CD14-positive monocyte (primary cell): ENCODE measurements around the gene POLD2. TPM values are rescaled to one million over a fixed set of nuclear protein-coding genes. Genes with fewer than 3 reads are reported as not detected.

ENCODE experiments used
- DNase-seq, 3 donors: peaks; one replicate each; pipeline ENCODE4 v3.0.0-alpha.2; 2011 to 2022
- H2AFZ ChIP-seq: 2 replicates; pipeline ENCODE4 v1.6.0; 2012; ENCODE audit warnings: mild to moderate bottlenecking, low read depth, low read length, inconsistent platforms; ENCODE audit not compliant: insufficient read depth, poor library complexity, severe bottlenecking
- H3K27ac ChIP-seq, 2 donors: 1 replicate in 1 of 2; 2 replicates in 1 of 2; pipeline ENCODE4 v1.5.1; 2012 to 2013; ENCODE audit warnings: low read length in 2 of 2, control low read depth in 1 of 2, inconsistent platforms in 1 of 2, low read depth in 1 of 2, mild to moderate bottlenecking in 1 of 2
- H3K27me3 ChIP-seq, 2 donors: one replicate each; pipeline versions ENCODE4 v1.6.0 to v1.6.1; 2011 to 2013; ENCODE audit warnings: low read length in 2 of 2; ENCODE audit not compliant: control insufficient read depth in 2 of 2, insufficient read depth in 2 of 2
- H3K36me3 ChIP-seq, 2 donors: replicated peaks in 1 of 2; 1 replicate in 1 of 2; 2 replicates in 1 of 2; pipeline versions ENCODE4 v1.5.1 to v1.6.1; 2012 to 2013; ENCODE audit warnings: low read length in 2 of 2, control low read depth in 1 of 2, inconsistent platforms in 1 of 2, mild to moderate bottlenecking in 1 of 2; ENCODE audit not compliant: insufficient read depth in 2 of 2, control insufficient read depth in 1 of 2
- H3K4me1 ChIP-seq, 2 donors: 1 replicate in 1 of 2; 2 replicates in 1 of 2; pipeline versions ENCODE4 v1.5.1 to v1.6.1; 2012 to 2013; ENCODE audit warnings: low read length in 2 of 2, control low read depth in 1 of 2, inconsistent platforms in 1 of 2, mild to moderate bottlenecking in 1 of 2, moderate library complexity in 1 of 2; ENCODE audit not compliant: insufficient read depth in 2 of 2, control insufficient read depth in 1 of 2
- H3K4me2 ChIP-seq: replicated peaks from 2 replicates; pipeline ENCODE3; 2012; ENCODE audit warnings: low read length, moderate library complexity, mild to moderate bottlenecking; ENCODE audit not compliant: poor library complexity, severe bottlenecking; ENCODE audit errors: extremely low read depth
- H3K4me3 ChIP-seq, 3 experiments: fragments of 200-600 bp in 1 of 3; sonication (generic) in 1 of 3; replicated peaks in 1 of 3; 1 replicate in 2 of 3; 2 replicates in 1 of 3; pipeline ENCODE4 v1.5.1; 2011 to 2013; ENCODE audit warnings: low read length in 3 of 3, mild to moderate bottlenecking in 3 of 3, control low read depth in 2 of 3, low read depth in 2 of 3, inconsistent platforms in 1 of 3, moderate library complexity in 1 of 3
- H3K79me2 ChIP-seq: 2 replicates; pipeline ENCODE4 v1.6.0; 2012; ENCODE audit warnings: mild to moderate bottlenecking, control low read depth, inconsistent platforms, low read length, moderate library complexity; ENCODE audit not compliant: insufficient read depth
- H3K9ac ChIP-seq: 2 replicates; pipeline ENCODE4 v1.6.0; 2017; ENCODE audit warnings: low read length, mild to moderate bottlenecking; ENCODE audit not compliant: insufficient read depth, poor library complexity, severe bottlenecking
- H3K9me3 ChIP-seq, 2 donors: replicated peaks in 1 of 2; 1 replicate in 1 of 2; 2 replicates in 1 of 2; pipeline versions ENCODE4 v1.5.1 to v1.6.1; 2012 to 2013; ENCODE audit warnings: low read length in 2 of 2, control low read depth in 1 of 2; ENCODE audit not compliant: control insufficient read depth in 1 of 2, insufficient read depth in 1 of 2
- H4K20me1 ChIP-seq: 2 replicates; pipeline ENCODE4 v1.6.0; 2012; ENCODE audit warnings: mild to moderate bottlenecking, low read length, control low read depth, moderate library complexity; ENCODE audit not compliant: insufficient read depth
- H3K27ac Mint-ChIP-seq, 7 donors: one replicate each; pipeline ENCODE4 v1.8.0; 2020; ENCODE audit warnings: mild to moderate bottlenecking in 7 of 7, mixed read lengths in 7 of 7, moderate library complexity in 6 of 7, inconsistent platforms in 2 of 7
- H3K27me3 Mint-ChIP-seq, 3 donors: one replicate each; pipeline ENCODE4 v1.8.0; 2021 to 2022; ENCODE audit warnings: low read depth in 3 of 3, mild to moderate bottlenecking in 3 of 3, mixed read lengths in 3 of 3, moderate library complexity in 3 of 3, inconsistent platforms in 1 of 3
- H3K36me3 Mint-ChIP-seq, 2 donors: one replicate each; pipeline ENCODE4 v1.8.0; 2020; ENCODE audit warnings: mixed read lengths in 2 of 2, inconsistent platforms in 1 of 2, mild to moderate bottlenecking in 1 of 2
- H3K4me1 Mint-ChIP-seq: one replicate; pipeline ENCODE4 v1.8.0; 2020; ENCODE audit warnings: mild to moderate bottlenecking, mixed read lengths
- H3K4me3 Mint-ChIP-seq, 2 donors: one replicate each; pipeline ENCODE4 v1.8.0; 2020; ENCODE audit warnings: mild to moderate bottlenecking in 2 of 2, mixed read lengths in 2 of 2, moderate library complexity in 1 of 2
- H3K9me3 Mint-ChIP-seq, 7 donors: one replicate each; pipeline ENCODE4 v1.8.0; 2020 to 2022; ENCODE audit warnings: mixed read lengths in 7 of 7, mild to moderate bottlenecking in 6 of 7, moderate library complexity in 6 of 7, inconsistent platforms in 2 of 7
- CTCF ChIP-seq: fragments of 200-600 bp; IDR thresholded peaks from one replicate; pipeline ENCODE4 v1.8.0; 2022; ENCODE audit warnings: antibody characterized with exemption, mild to moderate bottlenecking
- WGBS: methylation state at CpG from one replicate; pipeline ENCODE4 v1.1.5; 2013; ENCODE audit warnings: missing lambda C conversion rate; ENCODE audit not compliant: insufficient coverage; 5-methylcytosine and 5-hydroxymethylcytosine counted together
- intact Hi-C, 2 donors: fragments of 100-400 bp; cut with micrococcal nuclease; formaldehyde crosslinking; loops; one replicate each; pipeline versions ENCODE4 v1.15.0 to v1.15.1; 2023
- polyA plus RNA-seq, 3 donors: library from polyadenylated mRNA; depleted of rRNA in 1 of 3; unstranded in 2 of 3; stranded (reverse) in 1 of 3; fragments of 300-500 nt in 2 of 3; fragments of >200 nt in 1 of 3; fragmentation: Illumina TruSeq in 2 of 3; gene quantifications; 1 replicate in 2 of 3; 2 replicates in 1 of 3; pipeline ENCODE4 v1.2.3, GENCODE V29; 2012 to 2021

POLD2 gene
- polyA plus RNA-seq, 3 donors, result 24.1 to 27.1 (median 25.7) TPM

GRCh38 chr7:44150466-44150832 lies 27.1 kb upstream of the POLD2 start:
- Mint-ChIP-seq H3K27me3 (peaks cover 13 to 24% (median 22%) of the 10 kb centered on the region in 3 donors), H3K4me1 (peaks cover 9% of the 10 kb centered on the region), H3K36me3 (no peaks in the 10 kb centered on the region), H3K4me3 (no peak overlapping the region), H3K9me3 (peaks cover 0 to 3% (median 0%) of the 10 kb centered on the region in 7 donors), H3K27ac (no peak overlapping the region)
- Histone ChIP-seq H3K27ac (no peak overlapping the region), H3K4me3 (no peak overlapping the region), H3K79me2 (no peaks in the 10 kb centered on the region), H3K36me3 (no peaks in the 10 kb centered on the region), H3K9me3 (no peaks in the 10 kb centered on the region), H3K27me3 (peaks cover 0 to 20% of the 10 kb centered on the region in 2 donors), H3K4me1 (peaks cover 9 to 11% of the 10 kb centered on the region in 2 donors), H3K4me2 (no peak overlapping the region), H4K20me1 (no peaks in the 10 kb centered on the region), H2AFZ (no peak overlapping the region), H3K9ac (no peak overlapping the region)
- WGBS, result no CpG with 5 or more reads among the region's 5 CpGs
- TF ChIP-seq CTCF, result no peak
- DNase-seq, result no peak
- intact Hi-C loops, result no loop called here

GRCh38 chr7:44149571-44150465 lies 26.5 kb upstream of the POLD2 start:
- WGBS, result 95% methylated on average over 7 of the region's 18 CpGs
- intact Hi-C loops, result no loop called here
- no peak for DNase-seq
- H3K4me2 ChIP-seq, result no peak overlapping the region
- H3K4me3 ChIP-seq, result no peak overlapping the region
- peaks cover 11 to 14% of the 10 kb centered on the region in 2 donors for H3K4me1 ChIP-seq
- peaks cover 0 to 26% of the 10 kb centered on the region in 2 donors for H3K27me3 ChIP-seq
- no peak overlapping the region for H2AFZ ChIP-seq
- peaks cover 0 to 3% of the 10 kb centered on the region in 2 donors for H3K9me3 ChIP-seq
- H3K27ac ChIP-seq, result no peak overlapping the region
- no peaks in the 10 kb centered on the region for H3K36me3 ChIP-seq
- TF ChIP-seq CTCF, result no peak
- Mint-ChIP-seq H3K4me3 (no peak overlapping the region), H3K4me1 (peaks cover 14% of the 10 kb centered on the region), H3K9me3 (peaks cover 0 to 9% (median 0%) of the 10 kb centered on the region in 7 donors), H3K36me3 (no peaks in the 10 kb centered on the region), H3K27ac (no peak overlapping the region), H3K27me3 (peaks cover 19 to 31% (median 28%) of the 10 kb centered on the region in 3 donors)
- H4K20me1 ChIP-seq, result no peaks in the 10 kb centered on the region
- no peaks in the 10 kb centered on the region for H3K79me2 ChIP-seq
- no peak overlapping the region for H3K9ac ChIP-seq
